ENCODE results near the gene OPCML.

The OPCML gene

GRCh38 chr11:133058501-133058900 lies 473.8 kb downstream of the OPCML start:
- no peak for DNase-seq

- no peak for DNase-seq
Observed at GRCh38 chr11:133053124-133053776, 479.1 kb downstream of the OPCML start.

- DNase-seq, result no peak
Observed at GRCh38 chr11:133052537-133052936, 479.8 kb downstream of the OPCML start.

GRCh38 chr11:133049244-133050019 lies 482.9 kb downstream of the OPCML start:
- DNase-seq, result no peak

- no peak for DNase-seq
Observed at GRCh38 chr11:133048270-133048669, 484.0 kb downstream of the OPCML start.

GRCh38 chr11:133047771-133048115 lies 484.6 kb downstream of the OPCML start:
- DNase-seq, result no peak

- DNase-seq, result no peak
Observed at GRCh38 chr11:133047036-133047770, 485.1 kb downstream of the OPCML start.

- DNase-seq, result no peak
Observed at GRCh38 chr11:133046252-133046651, 486.0 kb downstream of the OPCML start.

- DNase-seq, result peak; percentile 16
Observed at GRCh38 chr11:133041928-133042882, 490.1 kb downstream of the OPCML start.

- DNase-seq, result no peak
Observed at GRCh38 chr11:133041181-133041580, 491.1 kb downstream of the OPCML start.

- DNase-seq, result peak; percentile 85
Observed at GRCh38 chr11:133040289-133040900, 491.9 kb downstream of the OPCML start.

GRCh38 chr11:133038850-133039249 lies 493.5 kb downstream of the OPCML start:
- peak; percentile 21 for DNase-seq

GRCh38 chr11:133034929-133035328 lies 497.4 kb downstream of the OPCML start:
- no peak for DNase-seq

GRCh38 chr11:133029107-133029506 lies 503.2 kb downstream of the OPCML start:
- no peak for DNase-seq

- no peak for DNase-seq
Observed at GRCh38 chr11:133026952-133027351, 505.3 kb downstream of the OPCML start.

GRCh38 chr11:133024301-133024700 lies 508.0 kb downstream of the OPCML start:
- no peak for DNase-seq

- DNase-seq, result no peak
Observed at GRCh38 chr11:133023232-133023631, 509.1 kb downstream of the OPCML start.

- no peak for DNase-seq
Observed at GRCh38 chr11:133021553-133021952, 510.7 kb downstream of the OPCML start.

- DNase-seq, result no peak
Observed at GRCh38 chr11:133020372-133020714, 512.0 kb downstream of the OPCML start.

- no peak for DNase-seq
Observed at GRCh38 chr11:133019545-133020371, 512.5 kb downstream of the OPCML start.

GRCh38 chr11:133015457-133015856 lies 516.8 kb downstream of the OPCML start:
- no peak for DNase-seq

All from fibroblast of upper back skin (primary cell).